ENCODE data around the gene BDKRB1. TPM values are rescaled to one million over a fixed set of nuclear protein-coding genes. Genes with fewer than 3 reads are reported as not detected.

Gene BDKRB1
- total RNA-seq, 1 donor from 2014 or later = not detected

DNA sequence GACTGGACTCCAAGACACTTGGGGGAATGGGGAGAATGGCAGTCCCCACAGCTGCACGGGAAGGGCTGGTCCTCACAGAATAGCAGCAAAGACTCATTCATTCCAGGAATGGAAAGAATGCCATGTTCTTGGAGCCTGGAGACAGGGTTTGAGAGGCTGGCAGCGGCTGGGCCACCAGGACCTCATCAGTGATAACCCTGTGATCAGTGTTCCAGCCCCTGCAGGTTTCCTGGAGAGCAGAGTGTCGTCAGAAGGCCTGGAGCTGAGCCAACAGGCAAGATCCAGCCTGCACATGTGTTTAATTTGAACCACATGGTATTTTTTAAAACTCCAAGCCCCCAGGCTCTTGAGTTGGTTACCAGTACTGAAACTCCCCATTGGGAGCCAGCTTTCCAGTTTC is 11.3 kb downstream of the BDKRB1 start:
- peaks cover 2% of the 10 kb centered on the region for H3K4me1 Mint-ChIP-seq
- Histone ChIP-seq H3F3A (ENCODE audit: low read depth) (no peaks in the 10 kb centered on the region), H3K9me3 (ENCODE audit: low read depth) (no peaks in the 10 kb centered on the region), H4K20me1 (ENCODE audit: low read depth) (no peaks in the 10 kb centered on the region), H3K4me2 (no peak overlapping the region), H3K27ac (no peak overlapping the region), H3K4me3 (no peak overlapping the region), H3K79me2 (ENCODE audit: low read depth) (no peaks in the 10 kb centered on the region), H3K36me3 (no peaks in the 10 kb centered on the region), H3K4me1 (no peaks in the 10 kb centered on the region), H3K27me3 (no peaks in the 10 kb centered on the region), H2AFZ (replicated peaks) (no peak overlapping the region), H3K9ac (no peak overlapping the region)
- no peak overlapping the region for H3K27ac Mint-ChIP-seq
- H3K27me3 Mint-ChIP-seq (ENCODE audit: insufficient read depth, low read depth) = peaks cover 10% of the 10 kb centered on the region
- TF ChIP-seq EZH2 (IDR thresholded peaks at IDR 0.05) (no peak), CTCF (IDR thresholded peaks at IDR 0.05) (no peak), EZH2phosphoT487 (IDR thresholded peaks at IDR 0.05) (no peak)
- no peak for DNase-seq (ENCODE audit: low spot score)
- H3K4me3 Mint-ChIP-seq = no peak overlapping the region
- peaks cover 5% of the 10 kb centered on the region for H3K9me3 Mint-ChIP-seq
- no peaks in the 10 kb centered on the region for H3K36me3 Mint-ChIP-seq

DNA sequence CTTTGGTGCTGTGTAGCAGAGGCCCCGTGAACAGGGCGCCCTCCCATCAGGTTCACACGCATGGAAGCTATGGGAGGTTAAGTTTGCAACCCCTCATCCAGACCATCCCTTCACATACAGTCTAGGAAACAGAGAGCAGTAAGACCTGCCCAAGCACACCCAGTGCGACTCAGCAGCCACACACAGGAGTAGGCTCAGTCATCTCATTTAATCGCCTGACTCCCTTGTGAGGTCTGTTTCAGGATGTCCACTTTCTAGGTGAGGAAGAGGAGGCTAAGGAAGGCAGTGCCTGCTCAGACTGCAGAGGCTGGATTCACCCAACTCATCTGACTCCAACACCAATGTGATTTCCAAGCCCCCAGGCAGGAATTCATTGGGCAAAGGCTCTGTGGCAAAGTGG is 11.9 kb downstream of the BDKRB1 start:
- no peak overlapping the region for H3K4me3 ChIP-seq
- no peaks in the 10 kb centered on the region for H3K27me3 ChIP-seq
- no peak overlapping the region for H3K4me3 Mint-ChIP-seq
- no peaks in the 10 kb centered on the region for H3F3A ChIP-seq (ENCODE audit: low read depth)
- no peaks in the 10 kb centered on the region for H3K79me2 ChIP-seq (ENCODE audit: low read depth)
- no peak overlapping the region for H3K27ac ChIP-seq
- H3K27ac Mint-ChIP-seq = no peak overlapping the region
- H3K9ac ChIP-seq = no peak overlapping the region
- DNase-seq (ENCODE audit: low spot score) = no peak
- H4K20me1 ChIP-seq (ENCODE audit: low read depth) = no peaks in the 10 kb centered on the region
- no peaks in the 10 kb centered on the region for H3K36me3 Mint-ChIP-seq
- TF ChIP-seq EZH2phosphoT487 (IDR thresholded peaks at IDR 0.05) = no peak
- no peak for TF ChIP-seq EZH2 (IDR thresholded peaks at IDR 0.05)
- TF ChIP-seq CTCF (IDR thresholded peaks at IDR 0.05) = no peak
- H3K9me3 Mint-ChIP-seq = peaks cover 5% of the 10 kb centered on the region
- peaks cover 8% of the 10 kb centered on the region for H3K27me3 Mint-ChIP-seq (ENCODE audit: insufficient read depth, low read depth)
- no peaks in the 10 kb centered on the region for H3K4me1 ChIP-seq
- H3K4me1 Mint-ChIP-seq = peaks cover 2% of the 10 kb centered on the region
- H3K36me3 ChIP-seq = no peaks in the 10 kb centered on the region
- H3K4me2 ChIP-seq = no peak overlapping the region
- no peak overlapping the region for H2AFZ ChIP-seq (replicated peaks)
- H3K9me3 ChIP-seq (ENCODE audit: low read depth) = no peaks in the 10 kb centered on the region

DNA sequence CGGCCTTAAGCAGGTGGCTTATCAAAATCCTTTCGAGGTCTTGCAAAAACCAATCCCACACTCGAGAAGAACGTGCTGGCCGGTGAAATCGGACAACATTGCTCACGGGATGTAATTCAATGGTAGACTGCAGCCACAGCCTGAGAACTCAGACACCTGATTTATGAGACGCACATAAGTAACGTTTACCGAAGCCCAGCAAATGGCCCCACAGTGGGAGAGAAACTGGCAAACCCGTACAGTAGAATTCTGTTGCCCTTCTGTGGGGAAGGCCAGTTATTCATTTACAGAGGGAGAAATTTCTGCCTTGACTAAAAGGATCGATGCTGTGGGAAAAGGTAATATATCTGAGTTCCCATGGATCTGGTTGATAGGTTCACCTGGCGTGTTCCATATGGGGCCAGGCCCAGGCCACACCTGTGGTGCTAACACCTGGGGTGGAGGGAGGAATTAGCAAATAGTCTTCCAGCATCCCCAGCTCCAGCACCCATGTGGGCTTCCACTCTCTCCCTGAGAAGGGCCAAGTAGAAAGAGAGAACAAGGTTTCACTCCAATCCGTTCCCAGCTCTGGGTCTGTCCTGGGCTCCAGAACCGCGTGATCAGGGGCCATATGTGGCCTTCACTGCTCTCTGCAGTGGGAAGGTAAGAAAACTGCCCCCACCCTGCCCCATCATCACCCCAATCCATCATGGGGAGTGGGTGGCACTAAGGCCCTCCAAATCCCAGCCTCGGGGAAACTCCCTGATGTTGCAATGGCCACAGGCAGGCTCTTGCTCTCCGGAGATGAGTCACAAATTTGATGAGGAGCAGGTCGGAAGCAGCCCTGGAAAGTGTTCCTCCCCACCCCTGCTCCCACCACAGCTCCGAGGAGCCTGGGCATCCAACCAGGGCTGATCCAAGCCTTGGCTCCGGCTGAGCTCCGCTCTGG is 12.7 kb downstream of the BDKRB1 start:
- Histone ChIP-seq H3K79me2 (ENCODE audit: low read depth) (no peaks in the 10 kb centered on the region), H2AFZ (replicated peaks) (no peak overlapping the region), H3K4me2 (no peak overlapping the region), H3K36me3 (no peaks in the 10 kb centered on the region), H3K27ac (no peak overlapping the region), H3K4me3 (no peak overlapping the region), H3K4me1 (no peaks in the 10 kb centered on the region), H3K27me3 (no peaks in the 10 kb centered on the region), H4K20me1 (ENCODE audit: low read depth) (no peaks in the 10 kb centered on the region), H3F3A (ENCODE audit: low read depth) (no peaks in the 10 kb centered on the region), H3K9ac (no peak overlapping the region), H3K9me3 (ENCODE audit: low read depth) (no peaks in the 10 kb centered on the region)
- Mint-ChIP-seq H3K27me3 (ENCODE audit: insufficient read depth, low read depth) (peaks cover 8% of the 10 kb centered on the region), H3K27ac (no peak overlapping the region), H3K9me3 (peaks cover 8% of the 10 kb centered on the region), H3K36me3 (no peaks in the 10 kb centered on the region), H3K4me3 (no peak overlapping the region), H3K4me1 (peaks cover 2% of the 10 kb centered on the region)
- TF ChIP-seq EZH2 (IDR thresholded peaks at IDR 0.05) (no peak), CTCF (IDR thresholded peaks at IDR 0.05) (no peak), EZH2phosphoT487 (IDR thresholded peaks at IDR 0.05) (no peak)
- DNase-seq (ENCODE audit: low spot score) = no peak
